MM.1S (cell line): ENCODE data around the gene ZNF525.
"Not testable (repeated sequence)": the region's sequence is repeated elsewhere in the genome, so short reads cannot be mapped to it uniquely, and the experiment has no call there.

Experiments used
- DNase-seq: peaks from one replicate; pipeline ENCODE4 v3.0.0-alpha.2; 2015
- H2AFZ ChIP-seq: fragments of 300-600 bp; sonication (generic); 2 replicates; pipeline ENCODE4 v1.6.0; 2016; ENCODE audit warnings: antibody characterized with exemption, low read length
- H3F3A ChIP-seq: fragments of 300-600 bp; sonication (generic); 2 replicates; pipeline ENCODE4 v1.6.1; 2016; ENCODE audit warnings: mild to moderate bottlenecking, antibody characterized with exemption, low read length, moderate library complexity, mixed read lengths; ENCODE audit not compliant: insufficient read depth
- H3K27ac ChIP-seq: fragments of 300-600 bp; sonication (generic); 2 replicates; pipeline ENCODE4 v1.5.1; 2016; ENCODE audit warnings: mild to moderate bottlenecking, low read length
- H3K27me3 ChIP-seq: fragments of 300-600 bp; sonication (generic); replicated peaks from 2 replicates; pipeline ENCODE4 v1.6.0; 2016; ENCODE audit warnings: low read length; ENCODE audit not compliant: insufficient read depth
- H3K36me3 ChIP-seq: fragments of 300-600 bp; sonication (generic); replicated peaks from 2 replicates; pipeline ENCODE4 v1.6.1; 2016; ENCODE audit warnings: mild to moderate bottlenecking, low read length, mixed read lengths; ENCODE audit not compliant: insufficient read depth
- H3K4me1 ChIP-seq: fragments of 300-600 bp; sonication (generic); 2 replicates; pipeline ENCODE4 v1.6.1; 2016; ENCODE audit warnings: low read length, mixed read lengths
- H3K4me2 ChIP-seq: fragments of 300-600 bp; sonication (generic); 2 replicates; pipeline ENCODE4 v1.6.0; 2016; ENCODE audit warnings: low read depth, low read length
- H3K4me3 ChIP-seq: fragments of 300-600 bp; sonication (generic); 2 replicates; pipeline ENCODE4 v1.5.1; 2016; ENCODE audit warnings: low read length, mixed read lengths
- H3K79me2 ChIP-seq: fragments of 300-600 bp; sonication (generic); 2 replicates; pipeline ENCODE4 v1.6.1; 2016; ENCODE audit warnings: mixed run types, low read length, mixed read lengths
- H3K9ac ChIP-seq: fragments of 300-600 bp; sonication (generic); 2 replicates; pipeline ENCODE4 v1.6.1; 2016; ENCODE audit warnings: low read length, mixed read lengths
- H3K9me2 ChIP-seq: fragments of 300-600 bp; sonication (generic); replicated peaks from 2 replicates; pipeline ENCODE4 v1.6.1; 2016; ENCODE audit warnings: mild to moderate bottlenecking, low read length, mixed read lengths; ENCODE audit not compliant: insufficient read depth
- H3K9me3 ChIP-seq: fragments of 300-600 bp; sonication (generic); replicated peaks from 2 replicates; pipeline ENCODE4 v1.6.1; 2016; ENCODE audit warnings: mild to moderate bottlenecking, low read length, mixed read lengths; ENCODE audit not compliant: insufficient read depth
- H4K20me1 ChIP-seq: fragments of 300-600 bp; sonication (generic); 2 replicates; pipeline ENCODE4 v1.6.1; 2016; ENCODE audit warnings: mild to moderate bottlenecking, low read length, moderate library complexity, mixed read lengths; ENCODE audit not compliant: insufficient read depth
- CTCF ChIP-seq: fragments of 300-600 bp; sonication (generic); IDR thresholded peaks from 2 replicates; pipeline ENCODE4 v1.5.1; 2016; ENCODE audit warnings: antibody characterized with exemption, low read length, mixed read lengths
- EZH2 ChIP-seq: fragments of 300-600 bp; sonication (generic); optimal IDR thresholded peaks from 2 replicates; pipeline ENCODE3; 2017; ENCODE audit warnings: low read depth, mild to moderate bottlenecking, antibody characterized with exemption, low read length, mixed read lengths
- EZH2phosphoT487 ChIP-seq: fragments of 300-600 bp; sonication (generic); IDR thresholded peaks from 2 replicates; pipeline ENCODE4 v1.6.1; 2018; ENCODE audit warnings: antibody characterized with exemption, low read length

The ZNF525 gene

GRCh38 chr19:53396525-53396868 is 31.0 kb downstream of the ZNF525 start:
- Histone ChIP-seq H3K27ac (no peak overlapping the region), H3K79me2 (peaks cover 7% of the 10 kb centered on the region), H3K27me3 (no peaks in the 10 kb centered on the region), H3K4me3 (no peak overlapping the region), H3F3A (no peaks in the 10 kb centered on the region), H3K9ac (no peak overlapping the region), H3K4me1 (no peaks in the 10 kb centered on the region), H3K36me3 (peaks cover 3% of the 10 kb centered on the region; the same call in 1 of the 2 replicates), H3K4me2 (no peak overlapping the region), H2AFZ (no peak overlapping the region), H3K9me2 (no peaks in the 10 kb centered on the region), H3K9me3 (no peaks in the 10 kb centered on the region), H4K20me1 (no peaks in the 10 kb centered on the region)
- DNase-seq: no peak
- TF ChIP-seq EZH2 (no peak), EZH2phosphoT487 (no peak)

GRCh38 chr19:53397918-53398317 is 32.4 kb downstream of the ZNF525 start:
- not testable (repeated sequence) for H3K4me2 ChIP-seq, H3K27ac ChIP-seq, H3K9ac ChIP-seq, H4K20me1 ChIP-seq, H3K9me2 ChIP-seq, H3K9me3 ChIP-seq, H3F3A ChIP-seq, H3K79me2 ChIP-seq, H3K27me3 ChIP-seq, H3K36me3 ChIP-seq, H2AFZ ChIP-seq, H3K4me1 ChIP-seq, H3K4me3 ChIP-seq, DNase-seq

- H3K27ac ChIP-seq: no peak overlapping the region
- DNase-seq: no peak
- no peaks in the 10 kb centered on the region for H3K9me2 ChIP-seq
- no peak overlapping the region for H3K9ac ChIP-seq
- no peak overlapping the region for H3K4me2 ChIP-seq
- peaks cover 20% of the 10 kb centered on the region for H3K36me3 ChIP-seq
- no peaks in the 10 kb centered on the region for H3K79me2 ChIP-seq
- no peaks in the 10 kb centered on the region for H3K4me1 ChIP-seq
- TF ChIP-seq CTCF (no peak), EZH2 (no peak), EZH2phosphoT487 (no peak)
- no peaks in the 10 kb centered on the region for H4K20me1 ChIP-seq
- H3K27me3 ChIP-seq: no peaks in the 10 kb centered on the region
- H3K4me3 ChIP-seq: no peak overlapping the region
- H2AFZ ChIP-seq: no peak overlapping the region
- H3F3A ChIP-seq: no peaks in the 10 kb centered on the region
- H3K9me3 ChIP-seq: no peaks in the 10 kb centered on the region; the same call in 1 of the 2 replicates
Measured at GRCh38 chr19:53409505-53410204, 44.1 kb downstream of the ZNF525 start.

GRCh38 chr19:53420520-53421315 is 55.2 kb downstream of the ZNF525 start:
- not testable (repeated sequence) for H4K20me1 ChIP-seq, DNase-seq, H3K4me2 ChIP-seq, H3K9ac ChIP-seq, H3K4me3 ChIP-seq, H3F3A ChIP-seq, H2AFZ ChIP-seq, H3K4me1 ChIP-seq, H3K9me2 ChIP-seq, H3K27me3 ChIP-seq, H3K79me2 ChIP-seq, H3K27ac ChIP-seq, H3K9me3 ChIP-seq, H3K36me3 ChIP-seq
